GM12878 (cell line): ENCODE results near the gene SCAP. TPM values are rescaled to one million over a fixed set of nuclear protein-coding genes. Genes with fewer than 3 reads are reported as not detected.

Experiments
- ATAC-seq: fragments of 200-7000 bp; cut with Tn5 transposase; 3 replicates; pipeline ENCODE4 v1.9.1; 2020; ENCODE audit warnings: mild to moderate bottlenecking, moderate library complexity
- BruUV-seq: library from RNA; stranded (reverse); fragments of 400-500 nt; replicated peaks from 2 replicates; lab custom pipeline; 2021; lab: Mats Ljungman, UMichigan
- CTCF ChIA-PET: fragments of 300-600 bp; sonication (Branson Sonifier 250); formaldehyde crosslinking; extraction: SDS; loops from one replicate; lab custom pipeline; 2021; ENCODE audit warnings: inconsistent platforms; lab: Yijun Ruan, JAX
- POLR2A ChIA-PET: fragments of 350-600 bp; formaldehyde crosslinking; extraction: SDS; loops from one replicate; lab custom pipeline; 2021; ENCODE audit warnings: inconsistent platforms; lab: Charles Lee
- RAD21 ChIA-PET: fragments of 300-600 bp; sonication (Branson Sonifier 250); formaldehyde crosslinking; loops from one replicate; lab custom pipeline; 2023; ENCODE audit warnings: antibody characterized with exemption; ENCODE audit not compliant: unreplicated experiment; lab: Charles Lee
- SMC1A ChIA-PET: fragments of 300-600 bp; sonication (Branson Sonifier 250); formaldehyde crosslinking; loops from one replicate; lab custom pipeline; 2023; ENCODE audit not compliant: unreplicated experiment, uncharacterized antibody; lab: Charles Lee
- DNase-seq: peaks from one replicate; pipeline ENCODE4 v3.0.0-alpha.2; 2011; ENCODE audit warnings: low read depth, low spot score
- FAIRE-seq: peaks from 3 replicates; lab custom pipeline; 2011; peaks lifted over from hg19 to GRCh38; lab: Jason Lieb, UNC
- H2AFZ ChIP-seq: 2 replicates; pipeline ENCODE4 v1.6.0; 2011; ENCODE audit warnings: low read depth, low read length, control low read depth; ENCODE audit not compliant: control insufficient read depth
- H3K27ac ChIP-seq: 2 replicates; pipeline ENCODE4 v1.5.1; 2011; ENCODE audit warnings: control low read depth; ENCODE audit not compliant: control insufficient read depth, insufficient read depth
- H3K27me3 ChIP-seq, 2 experiments: replicated peaks in 1 of 2; 2 replicates each; pipeline versions ENCODE4 v1.6.0 to v1.6.1; 2011; ENCODE audit warnings: low read length in 1 of 2; ENCODE audit not compliant: control insufficient read depth in 2 of 2, insufficient read depth in 2 of 2
- H3K36me3 ChIP-seq, 2 experiments: 2 replicates each; pipeline ENCODE4 v1.5.1; 2011; ENCODE audit warnings: low read length in 1 of 2; ENCODE audit not compliant: control insufficient read depth in 2 of 2, insufficient read depth in 2 of 2
- H3K4me1 ChIP-seq: 2 replicates; pipeline ENCODE4 v1.6.1; 2011; ENCODE audit warnings: mild to moderate bottlenecking, low read length, moderate library complexity, mixed read lengths; ENCODE audit not compliant: control insufficient read depth, insufficient read depth
- H3K4me2 ChIP-seq: 2 replicates; pipeline ENCODE4 v1.6.0; 2011; ENCODE audit warnings: control low read depth; ENCODE audit not compliant: control insufficient read depth, insufficient read depth
- H3K4me3 ChIP-seq: fragments of 200-600 bp; sonication (generic); 2 replicates; pipeline ENCODE4 v1.5.1; 2016
- H3K79me2 ChIP-seq: 2 replicates; pipeline ENCODE4 v1.6.0; 2011; ENCODE audit warnings: low read length; ENCODE audit not compliant: control insufficient read depth, insufficient read depth
- H3K9ac ChIP-seq: 2 replicates; pipeline ENCODE4 v1.8.0; 2011; ENCODE audit warnings: low read length, control low read depth, mixed read lengths; ENCODE audit not compliant: control insufficient read depth, insufficient read depth
- H3K9me3 ChIP-seq: replicated peaks from 3 replicates; pipeline ENCODE4 v1.5.1; 2011; ENCODE audit warnings: mild to moderate bottlenecking, low read length; ENCODE audit not compliant: control insufficient read depth, insufficient read depth
- H4K20me1 ChIP-seq: 2 replicates; pipeline ENCODE4 v1.6.0; 2011; ENCODE audit not compliant: control insufficient read depth, insufficient read depth
- BCL11A ChIP-seq: IDR thresholded peaks from 2 replicates; pipeline ENCODE4 v1.6.1; 2011; ENCODE audit warnings: low read depth, low read length
- CHD4 ChIP-seq: fragments of 200-600 bp; sonication (generic); IDR thresholded peaks from 2 replicates; pipeline ENCODE4 v1.6.1; 2016; ENCODE audit warnings: mild to moderate bottlenecking
- EP300 ChIP-seq, 2 experiments: fragments of 150-350 bp in 1 of 2; IDR thresholded peaks; 2 replicates each; pipeline ENCODE4 v1.6.1; 2011 to 2012; ENCODE audit warnings: low read depth in 2 of 2, low read length in 2 of 2, borderline replicate concordance in 1 of 2, improper control_type of control experiment in 1 of 2, inconsistent platforms in 1 of 2; ENCODE audit not compliant: control insufficient read depth in 1 of 2
- NRF1 ChIP-seq: conservative IDR thresholded peaks from 2 replicates; pipeline ENCODE4 v1.6.1; 2011; ENCODE audit warnings: mild to moderate bottlenecking, low read depth, low read length, improper control_type of control experiment
- PAX8 ChIP-seq: fragments of 450-650 bp; IDR thresholded peaks from 2 replicates; pipeline ENCODE4 v1.6.1; 2017; ENCODE audit warnings: mild to moderate bottlenecking, moderate library complexity
- SIN3A ChIP-seq: IDR thresholded peaks from 2 replicates; pipeline ENCODE4 v1.6.1; 2012; ENCODE audit warnings: low read depth, low read length, improper control_type of control experiment
- SMAD5 ChIP-seq: IDR thresholded peaks from 2 replicates; pipeline ENCODE4 v1.6.1; 2016; ENCODE audit warnings: antibody characterized with exemption, low read depth
- ZNF217 ChIP-seq: fragments of 450-650 bp; IDR thresholded peaks from 2 replicates; pipeline ENCODE4 v1.6.1; 2017; ENCODE audit warnings: antibody characterized with exemption, mild to moderate bottlenecking
- ZNF622 ChIP-seq: fragments of 450-650 bp; IDR thresholded peaks from 2 replicates; pipeline ENCODE4 v1.6.1; 2017; ENCODE audit warnings: mild to moderate bottlenecking, inconsistent platforms
- in situ Hi-C: fragments of 300-500 bp; cut with MboI; formaldehyde crosslinking; loops from 9 replicates; pipeline ENCODE4 v1.14.3; 2018; ENCODE audit warnings: mixed read lengths
- intact Hi-C: fragments of 100-400 bp; cut with micrococcal nuclease; formaldehyde crosslinking; loops from one replicate; pipeline ENCODE4 v1.14.2; 2022; ENCODE audit not compliant: unreplicated experiment
- polyA plus RNA-seq, 11 experiments: library from polyadenylated mRNA; depleted of rRNA in 4 of 11; unstranded in 6 of 11; stranded (reverse) in 5 of 11; fragments of >200 nt; fragmentation: Nextera tagmentation in 4 of 11; fragmentation: Illumina TruSeq in 1 of 11; extraction: Ambion mirVana in 4 of 11; extraction: Trizol in 1 of 11; gene quantifications; 1 replicate in 1 of 11; 2 replicates in 10 of 11; pipeline versions ENCODE4 v1.2.1 to v1.2.3, GENCODE V29; 2011 to 2016; ENCODE audit warnings: inconsistent platforms in 2 of 11, missing spikeins in 2 of 11, low read depth in 1 of 11
- total RNA-seq, 4 experiments: library from RNA; depleted of rRNA in 3 of 4; stranded (reverse); fragments of >200 nt in 3 of 4; fragmentation: Illumina TruSeq in 1 of 4; extraction: Trizol in 1 of 4; gene quantifications; 2 replicates each; pipeline versions ENCODE4 v1.2.1 to v1.2.3, GENCODE V29; 2013 to 2021
- TF ChIP-seq, protein P1 (sequence below): fragments of 450-650 bp; conservative IDR thresholded peaks from 2 replicates; pipeline ENCODE4 v1.6.1; 2017; ENCODE audit warnings: mild to moderate bottlenecking, moderate library complexity
- TF ChIP-seq, protein P2 (sequence below): IDR thresholded peaks from 2 replicates; pipeline ENCODE4 v1.6.1; 2012; ENCODE audit warnings: low read depth, low read length, improper control_type of control experiment
- TF ChIP-seq, protein P3 (sequence below): IDR thresholded peaks from 2 replicates; pipeline ENCODE4 v1.6.1; 2012; ENCODE audit warnings: low read length, inconsistent platforms
- TF ChIP-seq, protein P4 (sequence below): fragments of 150-350 bp; IDR thresholded peaks from 2 replicates; pipeline ENCODE4 v1.6.1; 2016; ENCODE audit warnings: low read depth, low read length
- TF ChIP-seq, protein P5 (sequence below): fragments of 450-650 bp; IDR thresholded peaks from 2 replicates; pipeline ENCODE4 v1.6.1; 2017; ENCODE audit warnings: mild to moderate bottlenecking

The SCAP gene
- total and polyA plus RNA-seq, 10 of the 15 experiments (the other 5 are each of a cell fraction or from before 2014, with no cell fraction given) = 1.5 to 64.1 (median 27.9) TPM

DNA sequence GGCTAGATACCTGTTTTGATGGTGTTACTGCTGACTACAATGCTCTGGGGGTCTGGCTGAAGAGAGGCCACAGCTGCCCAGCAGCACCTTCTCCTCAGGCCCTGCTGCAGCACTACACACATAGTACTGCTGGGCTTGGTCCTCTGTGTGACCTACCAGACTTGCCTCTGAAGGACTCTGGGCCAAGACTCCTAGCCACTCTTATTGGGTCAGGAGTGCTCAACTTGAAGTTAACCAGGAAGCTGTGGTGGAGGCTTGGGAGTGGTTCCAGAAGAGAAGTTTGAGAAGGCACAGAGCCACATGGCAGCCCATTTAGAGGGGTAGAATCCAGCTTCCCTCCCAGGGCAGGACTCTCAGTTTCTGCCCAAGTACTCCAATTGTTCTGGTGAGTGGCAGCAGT, 21.2 kb upstream of the SCAP start:
- ChIA-PET POLR2A (no interaction called here), RAD21 (no interaction called here), SMC1A (no interaction called here), CTCF (no interaction called here)
- H3K9me3 ChIP-seq = no peaks in the 10 kb centered on the region
- H3K36me3 ChIP-seq = peaks cover 21 to 23% of the 10 kb centered on the region in 2 experiments; a peak in 3 of 4 replicates
- H3K4me3 ChIP-seq = no peak overlapping the region
- H3K27ac ChIP-seq = no peak overlapping the region
- ATAC-seq (no peak), DNase-seq (no peak), FAIRE-seq (no peak)
- no peak overlapping the region for H2AFZ ChIP-seq
- no peak overlapping the region for H3K9ac ChIP-seq
- no peaks in the 10 kb centered on the region for H3K27me3 ChIP-seq
- peaks cover 2% of the 10 kb centered on the region for H3K4me1 ChIP-seq
- no peak overlapping the region for H3K4me2 ChIP-seq
- TF ChIP-seq, protein P1, sequence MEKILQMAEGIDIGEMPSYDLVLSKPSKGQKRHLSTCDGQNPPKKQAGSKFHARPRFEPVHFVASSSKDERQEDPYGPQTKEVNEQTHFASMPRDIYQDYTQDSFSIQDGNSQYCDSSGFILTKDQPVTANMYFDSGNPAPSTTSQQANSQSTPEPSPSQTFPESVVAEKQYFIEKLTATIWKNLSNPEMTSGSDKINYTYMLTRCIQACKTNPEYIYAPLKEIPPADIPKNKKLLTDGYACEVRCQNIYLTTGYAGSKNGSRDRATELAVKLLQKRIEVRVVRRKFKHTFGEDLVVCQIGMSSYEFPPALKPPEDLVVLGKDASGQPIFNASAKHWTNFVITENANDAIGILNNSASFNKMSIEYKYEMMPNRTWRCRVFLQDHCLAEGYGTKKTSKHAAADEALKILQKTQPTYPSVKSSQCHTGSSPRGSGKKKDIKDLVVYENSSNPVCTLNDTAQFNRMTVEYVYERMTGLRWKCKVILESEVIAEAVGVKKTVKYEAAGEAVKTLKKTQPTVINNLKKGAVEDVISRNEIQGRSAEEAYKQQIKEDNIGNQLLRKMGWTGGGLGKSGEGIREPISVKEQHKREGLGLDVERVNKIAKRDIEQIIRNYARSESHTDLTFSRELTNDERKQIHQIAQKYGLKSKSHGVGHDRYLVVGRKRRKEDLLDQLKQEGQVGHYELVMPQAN = no peak
- TF ChIP-seq PAX8 (no peak), CHD4 (no peak), ZNF217 (no peak), BCL11A (no peak), NRF1 (no peak), SMAD5 (no peak), ZNF622 (no peak), SIN3A (no peak), EP300 (IDR thresholded peaks at IDR 0.05; ENCODE audit: borderline replicate concordance in 1 of 2, control insufficient read depth in 1 of 2, low read depth in 2 of 2, low read length in 2 of 2) (no peak)
- TF ChIP-seq, protein P2, sequence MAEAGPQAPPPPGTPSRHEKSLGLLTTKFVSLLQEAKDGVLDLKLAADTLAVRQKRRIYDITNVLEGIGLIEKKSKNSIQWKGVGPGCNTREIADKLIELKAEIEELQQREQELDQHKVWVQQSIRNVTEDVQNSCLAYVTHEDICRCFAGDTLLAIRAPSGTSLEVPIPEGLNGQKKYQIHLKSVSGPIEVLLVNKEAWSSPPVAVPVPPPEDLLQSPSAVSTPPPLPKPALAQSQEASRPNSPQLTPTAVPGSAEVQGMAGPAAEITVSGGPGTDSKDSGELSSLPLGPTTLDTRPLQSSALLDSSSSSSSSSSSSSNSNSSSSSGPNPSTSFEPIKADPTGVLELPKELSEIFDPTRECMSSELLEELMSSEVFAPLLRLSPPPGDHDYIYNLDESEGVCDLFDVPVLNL = no peak
- TF ChIP-seq, protein P3, sequence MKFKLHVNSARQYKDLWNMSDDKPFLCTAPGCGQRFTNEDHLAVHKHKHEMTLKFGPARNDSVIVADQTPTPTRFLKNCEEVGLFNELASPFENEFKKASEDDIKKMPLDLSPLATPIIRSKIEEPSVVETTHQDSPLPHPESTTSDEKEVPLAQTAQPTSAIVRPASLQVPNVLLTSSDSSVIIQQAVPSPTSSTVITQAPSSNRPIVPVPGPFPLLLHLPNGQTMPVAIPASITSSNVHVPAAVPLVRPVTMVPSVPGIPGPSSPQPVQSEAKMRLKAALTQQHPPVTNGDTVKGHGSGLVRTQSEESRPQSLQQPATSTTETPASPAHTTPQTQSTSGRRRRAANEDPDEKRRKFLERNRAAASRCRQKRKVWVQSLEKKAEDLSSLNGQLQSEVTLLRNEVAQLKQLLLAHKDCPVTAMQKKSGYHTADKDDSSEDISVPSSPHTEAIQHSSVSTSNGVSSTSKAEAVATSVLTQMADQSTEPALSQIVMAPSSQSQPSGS = no peak
- TF ChIP-seq, protein P4, sequence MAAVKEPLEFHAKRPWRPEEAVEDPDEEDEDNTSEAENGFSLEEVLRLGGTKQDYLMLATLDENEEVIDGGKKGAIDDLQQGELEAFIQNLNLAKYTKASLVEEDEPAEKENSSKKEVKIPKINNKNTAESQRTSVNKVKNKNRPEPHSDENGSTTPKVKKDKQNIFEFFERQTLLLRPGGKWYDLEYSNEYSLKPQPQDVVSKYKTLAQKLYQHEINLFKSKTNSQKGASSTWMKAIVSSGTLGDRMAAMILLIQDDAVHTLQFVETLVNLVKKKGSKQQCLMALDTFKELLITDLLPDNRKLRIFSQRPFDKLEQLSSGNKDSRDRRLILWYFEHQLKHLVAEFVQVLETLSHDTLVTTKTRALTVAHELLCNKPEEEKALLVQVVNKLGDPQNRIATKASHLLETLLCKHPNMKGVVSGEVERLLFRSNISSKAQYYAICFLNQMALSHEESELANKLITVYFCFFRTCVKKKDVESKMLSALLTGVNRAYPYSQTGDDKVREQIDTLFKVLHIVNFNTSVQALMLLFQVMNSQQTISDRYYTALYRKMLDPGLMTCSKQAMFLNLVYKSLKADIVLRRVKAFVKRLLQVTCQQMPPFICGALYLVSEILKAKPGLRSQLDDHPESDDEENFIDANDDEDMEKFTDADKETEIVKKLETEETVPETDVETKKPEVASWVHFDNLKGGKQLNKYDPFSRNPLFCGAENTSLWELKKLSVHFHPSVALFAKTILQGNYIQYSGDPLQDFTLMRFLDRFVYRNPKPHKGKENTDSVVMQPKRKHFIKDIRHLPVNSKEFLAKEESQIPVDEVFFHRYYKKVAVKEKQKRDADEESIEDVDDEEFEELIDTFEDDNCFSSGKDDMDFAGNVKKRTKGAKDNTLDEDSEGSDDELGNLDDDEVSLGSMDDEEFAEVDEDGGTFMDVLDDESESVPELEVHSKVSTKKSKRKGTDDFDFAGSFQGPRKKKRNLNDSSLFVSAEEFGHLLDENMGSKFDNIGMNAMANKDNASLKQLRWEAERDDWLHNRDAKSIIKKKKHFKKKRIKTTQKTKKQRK = no peak
- TF ChIP-seq, protein P5, sequence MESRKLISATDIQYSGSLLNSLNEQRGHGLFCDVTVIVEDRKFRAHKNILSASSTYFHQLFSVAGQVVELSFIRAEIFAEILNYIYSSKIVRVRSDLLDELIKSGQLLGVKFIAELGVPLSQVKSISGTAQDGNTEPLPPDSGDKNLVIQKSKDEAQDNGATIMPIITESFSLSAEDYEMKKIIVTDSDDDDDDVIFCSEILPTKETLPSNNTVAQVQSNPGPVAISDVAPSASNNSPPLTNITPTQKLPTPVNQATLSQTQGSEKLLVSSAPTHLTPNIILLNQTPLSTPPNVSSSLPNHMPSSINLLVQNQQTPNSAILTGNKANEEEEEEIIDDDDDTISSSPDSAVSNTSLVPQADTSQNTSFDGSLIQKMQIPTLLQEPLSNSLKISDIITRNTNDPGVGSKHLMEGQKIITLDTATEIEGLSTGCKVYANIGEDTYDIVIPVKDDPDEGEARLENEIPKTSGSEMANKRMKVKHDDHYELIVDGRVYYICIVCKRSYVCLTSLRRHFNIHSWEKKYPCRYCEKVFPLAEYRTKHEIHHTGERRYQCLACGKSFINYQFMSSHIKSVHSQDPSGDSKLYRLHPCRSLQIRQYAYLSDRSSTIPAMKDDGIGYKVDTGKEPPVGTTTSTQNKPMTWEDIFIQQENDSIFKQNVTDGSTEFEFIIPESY = no peak
- H4K20me1 ChIP-seq = no peaks in the 10 kb centered on the region
- in situ Hi-C loops = no loop called here
- no TSS peak for BruUV-seq
- intact Hi-C loops = no loop called here
- H3K79me2 ChIP-seq = no peaks in the 10 kb centered on the region
